GM13976 (cell line): Measurements from ENCODE around the gene PIP4K2A.
A peak's percentile ranks its signal among the peaks of the same experiment; 100 is the strongest.

Experiments
- DNase-seq: peaks from one replicate; pipeline ENCODE4 v3.0.0; 2012; ENCODE audit warnings: low spot score
- CTCF ChIP-seq: IDR thresholded peaks from 2 replicates; pipeline ENCODE4 v1.5.1; 2012; ENCODE audit warnings: borderline replicate concordance, mild to moderate bottlenecking; ENCODE audit not compliant: insufficient read depth; ENCODE audit errors: extremely low read depth, missing control alignments, control extremely low read depth
- in situ Hi-C: fragments of 300-500 bp; cut with MboI; formaldehyde crosslinking; loops from one replicate; pipeline ENCODE4 v1.12.0; 2022; ENCODE audit warnings: low sequenced_read_pairs, mixed read lengths, inconsistent platforms; ENCODE audit not compliant: unreplicated experiment

The PIP4K2A gene

DNA sequence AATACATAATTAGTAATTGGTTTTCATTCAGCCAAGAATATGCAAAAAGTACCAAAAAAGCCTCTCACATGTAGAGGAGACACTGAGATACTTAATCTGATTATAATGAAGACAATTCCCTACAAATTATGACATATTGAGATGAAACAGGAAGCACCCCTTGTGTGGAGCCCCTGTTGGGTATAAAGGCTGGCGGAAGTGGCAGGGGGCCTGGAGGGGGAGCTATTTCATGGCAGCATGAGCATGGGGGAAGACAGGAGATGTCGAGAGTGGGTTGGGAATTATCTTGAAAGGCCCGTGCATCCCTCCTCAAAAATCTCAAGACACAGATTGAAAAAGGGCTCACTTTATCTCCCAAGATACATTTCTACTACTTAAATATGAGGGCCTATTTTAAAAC, 96.9 kb downstream of the PIP4K2A start:
- TF ChIP-seq CTCF = no peak
- in situ Hi-C loops = no loop called here
- no peak for DNase-seq

DNA sequence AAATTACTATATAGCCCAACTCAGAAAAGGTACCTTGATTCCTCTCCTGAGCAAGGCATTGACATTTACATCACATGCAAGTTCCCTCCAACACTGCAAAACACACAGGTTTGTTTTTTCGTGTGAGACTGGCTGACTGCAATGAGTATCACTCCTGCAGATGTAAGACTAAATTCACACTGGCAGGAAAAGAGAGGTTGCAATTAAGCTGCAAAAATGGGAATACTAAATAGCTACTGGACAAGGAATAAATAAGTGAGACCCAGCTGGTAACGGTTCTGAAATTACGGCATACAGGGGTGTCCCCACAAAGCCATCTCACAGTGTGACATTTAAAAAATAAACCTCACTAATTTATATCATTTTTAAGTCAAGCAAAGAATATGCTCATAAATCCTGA, 97.3 kb downstream of the PIP4K2A start:
- in situ Hi-C loops = no loop called here
- no peak for DNase-seq

GRCh38 chr10:22615819-22616499, 98.4 kb downstream of the PIP4K2A start:
- peak; percentile 60 for DNase-seq
- in situ Hi-C loops = no loop called here
- no peak for TF ChIP-seq CTCF

More for the DNA sequence above, 97.3 kb downstream of the PIP4K2A start:
- no peak for TF ChIP-seq CTCF

- TF ChIP-seq CTCF = no peak
- in situ Hi-C loops = no loop called here
- DNase-seq = no peak
Observed at GRCh38 chr10:22615101-22615500, 99.3 kb downstream of the PIP4K2A start.

- no peak for TF ChIP-seq CTCF
- DNase-seq = no peak
- in situ Hi-C loops = no loop called here
Observed at GRCh38 chr10:22613011-22613410, 101.4 kb downstream of the PIP4K2A start.

- DNase-seq = no peak
- no peak for TF ChIP-seq CTCF
- in situ Hi-C loops = no loop called here
Observed at GRCh38 chr10:22612318-22612717, 102.1 kb downstream of the PIP4K2A start.

DNA sequence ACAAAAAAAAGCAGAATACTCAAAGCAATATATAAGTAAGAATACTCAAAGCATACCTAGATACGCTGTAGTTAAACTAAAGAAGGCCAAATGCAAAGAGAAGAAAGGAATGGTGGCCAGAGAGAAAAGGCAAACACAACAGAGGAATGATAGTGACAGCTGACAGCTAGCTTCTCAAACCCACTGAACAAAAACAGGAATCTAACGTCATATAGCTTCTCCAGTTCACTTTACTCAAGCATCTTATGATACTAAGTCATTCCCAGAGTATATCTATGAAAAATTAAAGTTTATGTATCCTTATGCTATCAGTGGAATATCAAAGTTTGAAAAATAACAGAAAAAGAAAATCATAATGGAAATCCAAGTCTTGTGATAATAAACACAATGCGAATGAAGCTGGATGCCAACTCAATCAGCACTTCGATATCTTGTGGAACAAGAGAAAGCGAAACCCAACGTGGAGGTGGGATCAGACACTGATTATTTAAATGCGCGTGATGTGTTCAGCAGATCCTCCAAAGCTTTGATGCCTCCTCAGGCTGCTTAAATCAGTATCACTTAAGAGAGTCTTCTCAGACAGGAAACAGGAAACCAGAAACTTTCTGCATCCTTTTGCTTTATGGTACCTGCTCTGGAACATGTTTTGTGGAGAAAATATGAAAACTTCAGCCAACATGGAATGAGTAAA, 102.8 kb downstream of the PIP4K2A start:
- no peak for TF ChIP-seq CTCF
- in situ Hi-C loops = no loop called here
- peak; percentile 40 for DNase-seq
